GM23338 (cell line): ENCODE results near the gene GRK7. TPM values are rescaled to one million over a fixed set of nuclear protein-coding genes. Genes with fewer than 3 reads are reported as not detected.

Experiments used
- ATAC-seq: fragments of 200-7000 bp; cut with Tn5 transposase; 3 replicates; pipeline ENCODE4 v1.9.1; 2020
- DNase-seq: peaks from one replicate; pipeline ENCODE4 v3.0.0-alpha.2; 2015; ENCODE audit warnings: low spot score
- H2AFZ ChIP-seq: fragments of 200-600 bp; sonication (generic); 2 replicates; pipeline ENCODE4 v1.8.0; 2016; ENCODE audit warnings: antibody characterized with exemption, mild to moderate bottlenecking, moderate library complexity
- H3F3A ChIP-seq: fragments of 200-600 bp; sonication (generic); replicated peaks from 2 replicates; pipeline ENCODE4 v1.8.0; 2017; ENCODE audit warnings: antibody characterized with exemption, mixed run types, low read depth
- H3K27ac ChIP-seq: fragments of 200-600 bp; sonication (generic); 2 replicates; pipeline ENCODE4 v1.6.1; 2016; ENCODE audit warnings: low read depth
- H3K27me3 ChIP-seq: fragments of 200-600 bp; sonication (generic); 2 replicates; pipeline ENCODE4 v1.8.0; 2016; ENCODE audit warnings: mild to moderate bottlenecking, mixed run types, moderate library complexity; ENCODE audit not compliant: insufficient read depth
- H3K36me3 ChIP-seq: fragments of 200-600 bp; sonication (generic); 2 replicates; pipeline ENCODE4 v1.8.0; 2016; ENCODE audit warnings: mild to moderate bottlenecking; ENCODE audit not compliant: insufficient read depth
- H3K4me1 ChIP-seq: fragments of 200-600 bp; sonication (generic); 2 replicates; pipeline ENCODE4 v1.8.0; 2016; ENCODE audit warnings: mild to moderate bottlenecking, moderate library complexity; ENCODE audit not compliant: insufficient read depth
- H3K4me2 ChIP-seq: fragments of 200-600 bp; sonication (generic); 2 replicates; pipeline ENCODE4 v1.7.1; 2017; ENCODE audit warnings: mixed run types
- H3K4me3 ChIP-seq: fragments of 200-600 bp; sonication (generic); 2 replicates; pipeline ENCODE4 v1.6.1; 2016; ENCODE audit warnings: mixed run types
- H3K79me2 ChIP-seq: fragments of 200-600 bp; sonication (generic); replicated peaks from 2 replicates; pipeline ENCODE4 v1.8.0; 2017; ENCODE audit warnings: mild to moderate bottlenecking; ENCODE audit not compliant: insufficient read depth
- H3K9me2 ChIP-seq: fragments of 200-600 bp; sonication (generic); 2 replicates; pipeline ENCODE4 v1.8.0; 2017; ENCODE audit not compliant: insufficient read depth
- H4K20me1 ChIP-seq: fragments of 200-600 bp; sonication (generic); replicated peaks from 2 replicates; pipeline ENCODE4 v1.8.0; 2017; ENCODE audit warnings: mild to moderate bottlenecking; ENCODE audit not compliant: insufficient read depth
- H3K27ac Mint-ChIP-seq: 2 replicates; pipeline ENCODE4 v1.8.0; 2020; ENCODE audit warnings: inconsistent platforms, mild to moderate bottlenecking, moderate library complexity, mixed read lengths
- H3K27me3 Mint-ChIP-seq: 3 replicates; pipeline ENCODE4 v1.8.0; 2022; ENCODE audit warnings: low read depth, mild to moderate bottlenecking, moderate library complexity, mixed read lengths, inconsistent platforms; ENCODE audit not compliant: insufficient read depth, poor library complexity
- H3K36me3 Mint-ChIP-seq: 3 replicates; pipeline ENCODE4 v1.8.0; 2021; ENCODE audit warnings: low read depth, mild to moderate bottlenecking, inconsistent platforms, moderate library complexity, mixed read lengths
- H3K4me1 Mint-ChIP-seq: 3 replicates; pipeline ENCODE4 v1.8.0; 2020; ENCODE audit warnings: mild to moderate bottlenecking, inconsistent platforms, mixed read lengths
- H3K4me3 Mint-ChIP-seq: 3 replicates; pipeline ENCODE4 v1.8.0; 2021; ENCODE audit warnings: moderate library complexity, mild to moderate bottlenecking, inconsistent platforms, mixed read lengths
- H3K9me3 Mint-ChIP-seq: 3 replicates; pipeline ENCODE4 v1.8.0; 2020; ENCODE audit warnings: moderate library complexity, mild to moderate bottlenecking, inconsistent platforms, mixed read lengths
- CREB1 ChIP-seq: fragments of 250-450 bp; sonication (Bioruptor Pico); IDR thresholded peaks from 2 replicates; pipeline ENCODE4 v1.5.0; 2020; ENCODE audit warnings: low read depth, mild to moderate bottlenecking, moderate library complexity
- EZH2 ChIP-seq: fragments of 200-600 bp; sonication (generic); IDR thresholded peaks from one replicate; pipeline ENCODE4 v1.8.0; 2017; ENCODE audit warnings: antibody characterized with exemption, mild to moderate bottlenecking, low read depth; ENCODE audit not compliant: unreplicated experiment
- EZH2phosphoT487 ChIP-seq: fragments of 200-600 bp; sonication (generic); IDR thresholded peaks from one replicate; pipeline ENCODE4 v1.8.1; 2018; ENCODE audit warnings: antibody characterized with exemption; ENCODE audit not compliant: unreplicated experiment
- JUNB ChIP-seq: IDR thresholded peaks from one replicate; pipeline ENCODE4 v1.6.1; 2016; ENCODE audit warnings: antibody characterized with exemption; ENCODE audit not compliant: unreplicated experiment
- NANOG ChIP-seq: IDR thresholded peaks from 2 replicates; pipeline ENCODE4 v1.6.1; 2016; ENCODE audit warnings: antibody characterized with exemption, borderline replicate concordance
- POLR2AphosphoS5 ChIP-seq: IDR thresholded peaks from 2 replicates; pipeline ENCODE4 v1.6.1; 2016; ENCODE audit warnings: antibody characterized with exemption, low read depth
- STAT1 ChIP-seq: IDR thresholded peaks from one replicate; pipeline ENCODE4 v1.6.1; 2016; ENCODE audit warnings: antibody characterized with exemption; ENCODE audit not compliant: unreplicated experiment
- ZNF114 ChIP-seq: fragments of 250-450 bp; sonication (Bioruptor Pico); IDR thresholded peaks from 2 replicates; pipeline ENCODE4 v1.5.0; 2020; ENCODE audit warnings: mild to moderate bottlenecking, moderate library complexity
- ZNF331 ChIP-seq: fragments of 250-450 bp; sonication (Bioruptor Pico); IDR thresholded peaks from 2 replicates; pipeline ENCODE4 v1.5.0; 2020; ENCODE audit warnings: low read depth, mild to moderate bottlenecking, moderate library complexity
- polyA plus RNA-seq: library from polyadenylated mRNA; unstranded; fragments of >200 nt; fragmentation: Nextera tagmentation; extraction: Ambion mirVana; gene quantifications from 2 replicates; pipeline ENCODE4 v1.2.1, GENCODE V29; 2016
- total RNA-seq: library from RNA; depleted of rRNA; stranded (reverse); fragments of >200 nt; shearing (Covaris generic); gene quantifications from 2 replicates; pipeline ENCODE4 v1.2.3, GENCODE V29; 2014
- TF ChIP-seq, protein P1 (sequence below): IDR thresholded peaks from 2 replicates; pipeline ENCODE4 v1.6.1; 2016; ENCODE audit warnings: antibody characterized with exemption
- TF ChIP-seq, protein P2 (sequence below): fragments of 250-450 bp; sonication (Bioruptor Pico); IDR thresholded peaks from 2 replicates; pipeline ENCODE4 v1.5.0; 2020; ENCODE audit warnings: mild to moderate bottlenecking, moderate library complexity
- TF ChIP-seq, protein P3 (sequence below), 2 experiments: fragments of 200-600 bp in 1 of 2; sonication (generic) in 1 of 2; conservative IDR thresholded peaks; 2 replicates each; pipeline versions ENCODE4 v1.5.1 to v1.6.1; 2016 to 2017; ENCODE audit warnings: antibody characterized with exemption in 2 of 2, low read depth in 2 of 2, mild to moderate bottlenecking in 2 of 2, moderate library complexity in 1 of 2
- TF ChIP-seq, protein P4 (sequence below): IDR thresholded peaks from one replicate; pipeline ENCODE4 v1.6.1; 2018; ENCODE audit warnings: antibody characterized with exemption; ENCODE audit not compliant: unreplicated experiment

The GRK7 gene
- total and polyA plus RNA-seq, 2 experiments from 2014 or later: not detected

DNA sequence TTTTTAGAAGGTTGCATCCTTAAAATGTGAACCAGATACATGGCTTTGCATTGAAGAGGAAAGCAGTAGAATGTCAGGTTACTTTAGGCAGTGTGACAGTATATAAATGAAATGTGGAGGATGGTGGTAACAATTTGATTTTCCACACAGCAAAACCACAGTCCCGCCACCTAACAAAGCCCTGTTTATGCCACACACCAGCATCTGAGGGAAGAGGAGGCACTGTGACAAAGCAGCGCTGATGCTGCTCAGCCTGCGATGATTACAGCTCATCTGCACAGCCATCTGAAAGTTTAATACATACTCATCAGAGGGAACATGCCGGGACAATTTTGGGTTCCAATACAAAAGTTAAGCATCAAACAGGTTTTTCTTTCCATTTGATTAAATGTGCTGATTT, 16.2 kb upstream of the GRK7 start:
- Mint-ChIP-seq H3K4me1 (no peaks in the 10 kb centered on the region; the same call in 2 of the 3 replicates), H3K36me3 (peaks cover 39% of the 10 kb centered on the region; the same call in 2 of the 3 replicates), H3K4me3 (no peak overlapping the region), H3K27me3 (no peaks in the 10 kb centered on the region), H3K9me3 (no peaks in the 10 kb centered on the region), H3K27ac (no peak overlapping the region)
- DNase-seq (no peak), ATAC-seq (no peak)
- Histone ChIP-seq H3K4me3 (no peak overlapping the region), H3K27ac (no peak overlapping the region), H3K4me1 (no peaks in the 10 kb centered on the region), H4K20me1 (peaks cover 18% of the 10 kb centered on the region; the same call in 1 of the 2 replicates), H3K4me2 (no peak overlapping the region), H3K36me3 (peaks cover 16% of the 10 kb centered on the region; the same call in 1 of the 2 replicates), H3K79me2 (peaks cover 29% of the 10 kb centered on the region), H3K27me3 (no peaks in the 10 kb centered on the region), H3K9me2 (no peaks in the 10 kb centered on the region), H2AFZ (no peak overlapping the region), H3F3A (no peaks in the 10 kb centered on the region; the same call in 1 of the 2 replicates)
- TF ChIP-seq, protein P1, sequence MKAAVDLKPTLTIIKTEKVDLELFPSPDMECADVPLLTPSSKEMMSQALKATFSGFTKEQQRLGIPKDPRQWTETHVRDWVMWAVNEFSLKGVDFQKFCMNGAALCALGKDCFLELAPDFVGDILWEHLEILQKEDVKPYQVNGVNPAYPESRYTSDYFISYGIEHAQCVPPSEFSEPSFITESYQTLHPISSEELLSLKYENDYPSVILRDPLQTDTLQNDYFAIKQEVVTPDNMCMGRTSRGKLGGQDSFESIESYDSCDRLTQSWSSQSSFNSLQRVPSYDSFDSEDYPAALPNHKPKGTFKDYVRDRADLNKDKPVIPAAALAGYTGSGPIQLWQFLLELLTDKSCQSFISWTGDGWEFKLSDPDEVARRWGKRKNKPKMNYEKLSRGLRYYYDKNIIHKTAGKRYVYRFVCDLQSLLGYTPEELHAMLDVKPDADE: no peak
- TF ChIP-seq NANOG: no peak
- TF ChIP-seq ZNF114 (CRISPR knock-in tag): no peak
- TF ChIP-seq EZH2: no peak
- TF ChIP-seq CREB1 (CRISPR knock-in tag): no peak
- TF ChIP-seq, protein P2, sequence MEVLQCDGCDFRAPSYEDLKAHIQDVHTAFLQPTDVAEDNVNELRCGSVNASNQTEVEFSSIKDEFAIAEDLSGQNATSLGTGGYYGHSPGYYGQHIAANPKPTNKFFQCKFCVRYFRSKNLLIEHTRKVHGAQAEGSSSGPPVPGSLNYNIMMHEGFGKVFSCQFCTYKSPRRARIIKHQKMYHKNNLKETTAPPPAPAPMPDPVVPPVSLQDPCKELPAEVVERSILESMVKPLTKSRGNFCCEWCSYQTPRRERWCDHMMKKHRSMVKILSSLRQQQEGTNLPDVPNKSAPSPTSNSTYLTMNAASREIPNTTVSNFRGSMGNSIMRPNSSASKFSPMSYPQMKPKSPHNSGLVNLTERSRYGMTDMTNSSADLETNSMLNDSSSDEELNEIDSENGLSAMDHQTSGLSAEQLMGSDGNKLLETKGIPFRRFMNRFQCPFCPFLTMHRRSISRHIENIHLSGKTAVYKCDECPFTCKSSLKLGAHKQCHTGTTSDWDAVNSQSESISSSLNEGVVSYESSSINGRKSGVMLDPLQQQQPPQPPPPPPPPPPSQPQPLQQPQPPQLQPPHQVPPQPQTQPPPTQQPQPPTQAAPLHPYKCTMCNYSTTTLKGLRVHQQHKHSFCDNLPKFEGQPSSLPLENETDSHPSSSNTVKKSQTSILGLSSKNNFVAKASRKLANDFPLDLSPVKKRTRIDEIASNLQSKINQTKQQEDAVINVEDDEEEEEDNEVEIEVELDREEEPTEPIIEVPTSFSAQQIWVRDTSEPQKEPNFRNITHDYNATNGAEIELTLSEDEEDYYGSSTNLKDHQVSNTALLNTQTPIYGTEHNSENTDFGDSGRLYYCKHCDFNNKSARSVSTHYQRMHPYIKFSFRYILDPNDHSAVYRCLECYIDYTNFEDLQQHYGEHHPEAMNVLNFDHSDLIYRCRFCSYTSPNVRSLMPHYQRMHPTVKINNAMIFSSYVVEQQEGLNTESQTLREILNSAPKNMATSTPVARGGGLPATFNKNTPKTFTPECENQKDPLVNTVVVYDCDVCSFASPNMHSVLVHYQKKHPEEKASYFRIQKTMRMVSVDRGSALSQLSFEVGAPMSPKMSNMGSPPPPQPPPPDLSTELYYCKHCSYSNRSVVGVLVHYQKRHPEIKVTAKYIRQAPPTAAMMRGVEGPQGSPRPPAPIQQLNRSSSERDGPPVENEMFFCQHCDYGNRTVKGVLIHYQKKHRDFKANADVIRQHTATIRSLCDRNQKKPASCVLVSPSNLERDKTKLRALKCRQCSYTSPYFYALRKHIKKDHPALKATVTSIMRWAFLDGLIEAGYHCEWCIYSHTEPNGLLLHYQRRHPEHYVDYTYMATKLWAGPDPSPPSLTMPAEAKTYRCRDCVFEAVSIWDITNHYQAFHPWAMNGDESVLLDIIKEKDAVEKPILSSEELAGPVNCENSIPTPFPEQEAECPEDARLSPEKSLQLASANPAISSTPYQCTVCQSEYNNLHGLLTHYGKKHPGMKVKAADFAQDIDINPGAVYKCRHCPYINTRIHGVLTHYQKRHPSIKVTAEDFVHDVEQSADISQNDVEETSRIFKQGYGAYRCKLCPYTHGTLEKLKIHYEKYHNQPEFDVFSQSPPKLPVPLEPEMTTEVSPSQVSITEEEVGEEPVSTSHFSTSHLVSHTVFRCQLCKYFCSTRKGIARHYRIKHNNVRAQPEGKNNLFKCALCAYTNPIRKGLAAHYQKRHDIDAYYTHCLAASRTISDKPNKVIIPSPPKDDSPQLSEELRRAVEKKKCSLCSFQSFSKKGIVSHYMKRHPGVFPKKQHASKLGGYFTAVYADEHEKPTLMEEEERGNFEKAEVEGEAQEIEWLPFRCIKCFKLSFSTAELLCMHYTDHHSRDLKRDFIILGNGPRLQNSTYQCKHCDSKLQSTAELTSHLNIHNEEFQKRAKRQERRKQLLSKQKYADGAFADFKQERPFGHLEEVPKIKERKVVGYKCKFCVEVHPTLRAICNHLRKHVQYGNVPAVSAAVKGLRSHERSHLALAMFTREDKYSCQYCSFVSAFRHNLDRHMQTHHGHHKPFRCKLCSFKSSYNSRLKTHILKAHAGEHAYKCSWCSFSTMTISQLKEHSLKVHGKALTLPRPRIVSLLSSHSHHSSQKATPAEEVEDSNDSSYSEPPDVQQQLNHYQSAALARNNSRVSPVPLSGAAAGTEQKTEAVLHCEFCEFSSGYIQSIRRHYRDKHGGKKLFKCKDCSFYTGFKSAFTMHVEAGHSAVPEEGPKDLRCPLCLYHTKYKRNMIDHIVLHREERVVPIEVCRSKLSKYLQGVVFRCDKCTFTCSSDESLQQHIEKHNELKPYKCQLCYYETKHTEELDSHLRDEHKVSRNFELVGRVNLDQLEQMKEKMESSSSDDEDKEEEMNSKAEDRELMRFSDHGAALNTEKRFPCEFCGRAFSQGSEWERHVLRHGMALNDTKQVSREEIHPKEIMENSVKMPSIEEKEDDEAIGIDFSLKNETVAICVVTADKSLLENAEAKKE (CRISPR knock-in tag): no peak
- no peak for TF ChIP-seq ZNF331 (CRISPR knock-in tag)
- no peak for TF ChIP-seq JUNB
- TF ChIP-seq, protein P3, sequence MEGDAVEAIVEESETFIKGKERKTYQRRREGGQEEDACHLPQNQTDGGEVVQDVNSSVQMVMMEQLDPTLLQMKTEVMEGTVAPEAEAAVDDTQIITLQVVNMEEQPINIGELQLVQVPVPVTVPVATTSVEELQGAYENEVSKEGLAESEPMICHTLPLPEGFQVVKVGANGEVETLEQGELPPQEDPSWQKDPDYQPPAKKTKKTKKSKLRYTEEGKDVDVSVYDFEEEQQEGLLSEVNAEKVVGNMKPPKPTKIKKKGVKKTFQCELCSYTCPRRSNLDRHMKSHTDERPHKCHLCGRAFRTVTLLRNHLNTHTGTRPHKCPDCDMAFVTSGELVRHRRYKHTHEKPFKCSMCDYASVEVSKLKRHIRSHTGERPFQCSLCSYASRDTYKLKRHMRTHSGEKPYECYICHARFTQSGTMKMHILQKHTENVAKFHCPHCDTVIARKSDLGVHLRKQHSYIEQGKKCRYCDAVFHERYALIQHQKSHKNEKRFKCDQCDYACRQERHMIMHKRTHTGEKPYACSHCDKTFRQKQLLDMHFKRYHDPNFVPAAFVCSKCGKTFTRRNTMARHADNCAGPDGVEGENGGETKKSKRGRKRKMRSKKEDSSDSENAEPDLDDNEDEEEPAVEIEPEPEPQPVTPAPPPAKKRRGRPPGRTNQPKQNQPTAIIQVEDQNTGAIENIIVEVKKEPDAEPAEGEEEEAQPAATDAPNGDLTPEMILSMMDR (conservative IDR thresholded peaks at IDR 0.05; ENCODE audit: low read depth in 2 of 2): no peak
- TF ChIP-seq STAT1: no peak
- no peak for TF ChIP-seq POLR2AphosphoS5
- TF ChIP-seq, protein P4, sequence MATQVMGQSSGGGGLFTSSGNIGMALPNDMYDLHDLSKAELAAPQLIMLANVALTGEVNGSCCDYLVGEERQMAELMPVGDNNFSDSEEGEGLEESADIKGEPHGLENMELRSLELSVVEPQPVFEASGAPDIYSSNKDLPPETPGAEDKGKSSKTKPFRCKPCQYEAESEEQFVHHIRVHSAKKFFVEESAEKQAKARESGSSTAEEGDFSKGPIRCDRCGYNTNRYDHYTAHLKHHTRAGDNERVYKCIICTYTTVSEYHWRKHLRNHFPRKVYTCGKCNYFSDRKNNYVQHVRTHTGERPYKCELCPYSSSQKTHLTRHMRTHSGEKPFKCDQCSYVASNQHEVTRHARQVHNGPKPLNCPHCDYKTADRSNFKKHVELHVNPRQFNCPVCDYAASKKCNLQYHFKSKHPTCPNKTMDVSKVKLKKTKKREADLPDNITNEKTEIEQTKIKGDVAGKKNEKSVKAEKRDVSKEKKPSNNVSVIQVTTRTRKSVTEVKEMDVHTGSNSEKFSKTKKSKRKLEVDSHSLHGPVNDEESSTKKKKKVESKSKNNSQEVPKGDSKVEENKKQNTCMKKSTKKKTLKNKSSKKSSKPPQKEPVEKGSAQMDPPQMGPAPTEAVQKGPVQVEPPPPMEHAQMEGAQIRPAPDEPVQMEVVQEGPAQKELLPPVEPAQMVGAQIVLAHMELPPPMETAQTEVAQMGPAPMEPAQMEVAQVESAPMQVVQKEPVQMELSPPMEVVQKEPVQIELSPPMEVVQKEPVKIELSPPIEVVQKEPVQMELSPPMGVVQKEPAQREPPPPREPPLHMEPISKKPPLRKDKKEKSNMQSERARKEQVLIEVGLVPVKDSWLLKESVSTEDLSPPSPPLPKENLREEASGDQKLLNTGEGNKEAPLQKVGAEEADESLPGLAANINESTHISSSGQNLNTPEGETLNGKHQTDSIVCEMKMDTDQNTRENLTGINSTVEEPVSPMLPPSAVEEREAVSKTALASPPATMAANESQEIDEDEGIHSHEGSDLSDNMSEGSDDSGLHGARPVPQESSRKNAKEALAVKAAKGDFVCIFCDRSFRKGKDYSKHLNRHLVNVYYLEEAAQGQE: no peak
- no peak for TF ChIP-seq EZH2phosphoT487
